ENCODE measurements around the gene DYNC2I2. TPM values are rescaled to one million over a fixed set of nuclear protein-coding genes. Genes with fewer than 3 reads are reported as not detected.

DYNC2I2 gene
- total RNA-seq, 1 donor = 52.1 TPM

DNA sequence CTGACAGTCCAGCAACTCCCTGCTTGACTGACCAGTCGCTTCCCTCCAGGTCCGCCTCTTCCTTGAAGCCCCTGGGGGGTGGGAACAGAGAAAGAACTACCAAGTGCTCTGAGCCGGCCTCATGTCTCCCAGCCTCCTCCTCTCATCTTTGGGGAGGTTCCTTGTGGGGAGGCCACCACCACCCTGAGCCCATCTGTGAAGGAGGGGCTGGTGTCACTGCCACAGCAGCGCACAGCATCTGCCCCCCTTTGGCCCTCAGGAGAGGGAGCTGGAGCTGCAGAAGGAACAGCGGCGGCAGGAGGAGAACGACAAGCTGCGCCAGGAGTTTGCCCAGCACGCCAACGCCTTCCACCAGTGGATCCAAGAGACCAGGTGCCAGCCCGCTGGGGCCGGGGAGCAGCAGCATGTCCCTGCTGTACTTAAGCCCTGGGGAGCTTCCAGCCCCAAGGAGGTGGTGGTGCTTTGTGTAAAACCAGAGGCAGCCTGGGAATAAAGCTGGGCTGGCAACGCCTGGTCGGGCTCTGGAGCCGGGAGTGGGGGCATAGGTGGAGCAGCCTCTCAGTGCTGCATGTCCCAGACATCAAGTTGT, 29.4 kb downstream of the DYNC2I2 start:
- H3K4me2 ChIP-seq (ENCODE audit: insufficient read depth, low read length) = no peak overlapping the region
- H3K27me3 ChIP-seq (ENCODE audit: insufficient read depth, low read length) = no peaks in the 10 kb centered on the region
- TF ChIP-seq, protein P1, sequence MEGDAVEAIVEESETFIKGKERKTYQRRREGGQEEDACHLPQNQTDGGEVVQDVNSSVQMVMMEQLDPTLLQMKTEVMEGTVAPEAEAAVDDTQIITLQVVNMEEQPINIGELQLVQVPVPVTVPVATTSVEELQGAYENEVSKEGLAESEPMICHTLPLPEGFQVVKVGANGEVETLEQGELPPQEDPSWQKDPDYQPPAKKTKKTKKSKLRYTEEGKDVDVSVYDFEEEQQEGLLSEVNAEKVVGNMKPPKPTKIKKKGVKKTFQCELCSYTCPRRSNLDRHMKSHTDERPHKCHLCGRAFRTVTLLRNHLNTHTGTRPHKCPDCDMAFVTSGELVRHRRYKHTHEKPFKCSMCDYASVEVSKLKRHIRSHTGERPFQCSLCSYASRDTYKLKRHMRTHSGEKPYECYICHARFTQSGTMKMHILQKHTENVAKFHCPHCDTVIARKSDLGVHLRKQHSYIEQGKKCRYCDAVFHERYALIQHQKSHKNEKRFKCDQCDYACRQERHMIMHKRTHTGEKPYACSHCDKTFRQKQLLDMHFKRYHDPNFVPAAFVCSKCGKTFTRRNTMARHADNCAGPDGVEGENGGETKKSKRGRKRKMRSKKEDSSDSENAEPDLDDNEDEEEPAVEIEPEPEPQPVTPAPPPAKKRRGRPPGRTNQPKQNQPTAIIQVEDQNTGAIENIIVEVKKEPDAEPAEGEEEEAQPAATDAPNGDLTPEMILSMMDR (IDR thresholded peaks at IDR 0.05; ENCODE audit: extremely low read depth, low read depth, low read length) = no peak
- no peaks in the 10 kb centered on the region for H3K9me3 ChIP-seq (ENCODE audit: low read depth, low read length)
- peaks cover 83% of the 10 kb centered on the region for H3K36me3 ChIP-seq (ENCODE audit: insufficient read depth, low read length)
- H3K4me3 ChIP-seq (ENCODE audit: insufficient read depth, low read length) = no peak overlapping the region
- no peak overlapping the region for H3K27ac ChIP-seq (ENCODE audit: low read depth, low read length)
- peaks cover 2% of the 10 kb centered on the region for H3K79me2 ChIP-seq (ENCODE audit: insufficient read depth, low read length)
- no peak for DNase-seq (ENCODE audit: insufficient read length, low spot score, missing footprints)
- H3K4me1 ChIP-seq (ENCODE audit: insufficient read depth, low read length) = no peaks in the 10 kb centered on the region
- H4K20me1 ChIP-seq (ENCODE audit: insufficient read depth, low read length) = peaks cover 28% of the 10 kb centered on the region
- H2AFZ ChIP-seq (ENCODE audit: low read length) = no peak overlapping the region

DNA sequence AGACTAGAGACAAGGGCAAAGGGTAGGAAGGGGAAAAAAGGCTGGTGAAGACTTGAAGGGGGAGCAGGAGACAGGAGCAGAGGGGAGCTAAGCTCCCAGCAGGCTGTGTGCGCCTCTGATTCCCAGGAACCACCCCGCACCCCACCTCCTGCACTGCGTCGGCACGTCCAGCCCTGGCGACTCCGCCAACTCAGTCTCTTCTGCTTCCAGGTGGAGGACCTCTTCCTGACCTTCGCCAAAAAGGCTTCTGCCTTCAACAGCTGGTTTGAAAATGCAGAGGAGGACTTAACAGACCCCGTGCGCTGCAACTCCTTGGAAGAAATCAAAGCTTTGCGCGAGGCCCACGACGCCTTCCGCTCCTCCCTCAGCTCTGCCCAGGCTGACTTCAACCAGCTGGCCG, 30.5 kb downstream of the DYNC2I2 start:
- no peaks in the 10 kb centered on the region for H3K4me1 ChIP-seq (ENCODE audit: insufficient read depth, low read length)
- no peak overlapping the region for H3K27ac ChIP-seq (ENCODE audit: low read depth, low read length)
- H3K4me3 ChIP-seq (ENCODE audit: insufficient read depth, low read length) = no peak overlapping the region

DNA sequence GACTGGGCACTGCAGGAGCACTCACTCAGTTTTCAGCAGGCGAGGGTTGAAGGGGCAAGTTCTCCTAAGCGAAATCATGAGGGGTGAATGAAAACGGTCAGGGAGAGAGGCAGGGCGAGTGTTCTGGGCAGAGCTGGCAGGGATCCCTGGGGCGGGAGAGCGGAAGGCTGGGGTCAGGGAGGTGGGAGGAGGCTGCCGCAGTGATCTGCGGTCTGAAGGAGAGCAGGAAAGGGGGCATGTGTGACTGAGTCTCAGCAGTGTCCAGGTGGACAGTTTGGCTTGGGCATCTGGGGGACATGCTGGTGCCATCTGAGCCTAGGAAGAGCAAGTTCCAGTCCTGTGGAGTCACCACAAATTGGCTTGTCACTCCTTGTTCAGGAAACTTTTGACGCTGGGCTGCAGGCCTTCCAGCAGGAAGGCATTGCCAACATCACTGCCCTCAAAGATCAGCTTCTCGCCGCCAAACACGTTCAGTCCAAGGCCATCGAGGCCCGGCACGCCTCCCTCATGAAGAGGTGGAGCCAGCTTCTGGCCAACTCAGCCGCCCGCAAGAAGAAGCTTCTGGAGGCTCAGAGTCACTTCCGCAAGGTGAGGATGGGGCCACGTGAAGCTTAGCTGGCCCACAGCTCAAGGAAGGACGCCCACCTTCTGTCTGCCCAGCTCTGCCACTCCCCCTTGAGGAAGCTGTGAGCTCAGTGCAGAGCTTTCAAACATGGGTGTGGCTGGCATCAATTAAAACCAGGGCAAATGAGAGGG, 31.1 kb downstream of the DYNC2I2 start:
- DNase-seq (ENCODE audit: insufficient read length, low spot score, missing footprints) = no peak
- Histone ChIP-seq H3K27me3 (ENCODE audit: insufficient read depth, low read length) (no peaks in the 10 kb centered on the region), H3K27ac (ENCODE audit: low read depth, low read length) (no peak overlapping the region), H4K20me1 (ENCODE audit: insufficient read depth, low read length) (peaks cover 31% of the 10 kb centered on the region), H3K79me2 (ENCODE audit: insufficient read depth, low read length) (peaks cover 2% of the 10 kb centered on the region), H3K9me3 (ENCODE audit: low read depth, low read length) (no peaks in the 10 kb centered on the region), H2AFZ (ENCODE audit: low read length) (no peak overlapping the region), H3K4me1 (ENCODE audit: insufficient read depth, low read length) (no peaks in the 10 kb centered on the region), H3K4me2 (ENCODE audit: insufficient read depth, low read length) (no peak overlapping the region), H3K4me3 (ENCODE audit: insufficient read depth, low read length) (no peak overlapping the region), H3K36me3 (ENCODE audit: insufficient read depth, low read length) (peaks cover 88% of the 10 kb centered on the region)
- TF ChIP-seq, protein P1 (IDR thresholded peaks at IDR 0.05; ENCODE audit: extremely low read depth, low read depth, low read length) = no peak

More for the DNA sequence above, 30.5 kb downstream of the DYNC2I2 start:
- Histone ChIP-seq H3K9me3 (ENCODE audit: low read depth, low read length) (no peaks in the 10 kb centered on the region), H3K36me3 (ENCODE audit: insufficient read depth, low read length) (peaks cover 82% of the 10 kb centered on the region), H2AFZ (ENCODE audit: low read length) (no peak overlapping the region), H3K4me2 (ENCODE audit: insufficient read depth, low read length) (no peak overlapping the region), H3K79me2 (ENCODE audit: insufficient read depth, low read length) (peaks cover 2% of the 10 kb centered on the region), H3K27me3 (ENCODE audit: insufficient read depth, low read length) (no peaks in the 10 kb centered on the region), H4K20me1 (ENCODE audit: insufficient read depth, low read length) (peaks cover 31% of the 10 kb centered on the region)
- TF ChIP-seq, protein P1 (IDR thresholded peaks at IDR 0.05; ENCODE audit: extremely low read depth, low read depth, low read length) = no peak
- DNase-seq (ENCODE audit: insufficient read length, low spot score, missing footprints) = no peak

DNA sequence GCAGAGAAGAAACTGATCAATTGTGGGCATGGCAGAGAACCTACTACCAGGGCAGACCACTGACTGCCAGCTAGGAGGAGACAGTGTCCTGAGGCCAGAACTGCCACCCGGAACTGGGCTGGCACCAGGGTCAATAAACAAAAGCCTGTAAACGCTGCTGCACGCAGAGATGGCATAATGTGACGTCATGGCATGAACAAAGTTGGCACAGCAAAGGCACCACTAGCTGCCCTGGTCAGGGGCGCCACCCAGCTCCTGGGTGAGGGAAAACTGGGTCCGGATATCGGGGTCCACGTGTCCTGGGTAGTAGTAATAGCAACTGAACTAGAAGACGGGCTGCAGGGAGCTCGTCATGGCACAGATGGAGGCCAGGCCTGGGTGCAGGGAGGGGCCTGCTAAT, 32.1 kb downstream of the DYNC2I2 start:
- Histone ChIP-seq H3K36me3 (ENCODE audit: insufficient read depth, low read length) (peaks cover 89% of the 10 kb centered on the region), H4K20me1 (ENCODE audit: insufficient read depth, low read length) (peaks cover 33% of the 10 kb centered on the region)

More for the DNA sequence above, 32.1 kb downstream of the DYNC2I2 start:
- H2AFZ ChIP-seq (ENCODE audit: low read length) = no peak overlapping the region
- H3K4me1 ChIP-seq (ENCODE audit: insufficient read depth, low read length) = no peaks in the 10 kb centered on the region
- H3K4me3 ChIP-seq (ENCODE audit: insufficient read depth, low read length) = no peak overlapping the region
- no peaks in the 10 kb centered on the region for H3K9me3 ChIP-seq (ENCODE audit: low read depth, low read length)
- TF ChIP-seq, protein P1 (IDR thresholded peaks at IDR 0.05; ENCODE audit: extremely low read depth, low read depth, low read length) = no peak
- no peaks in the 10 kb centered on the region for H3K27me3 ChIP-seq (ENCODE audit: insufficient read depth, low read length)
- no peak overlapping the region for H3K4me2 ChIP-seq (ENCODE audit: insufficient read depth, low read length)
- H3K27ac ChIP-seq (ENCODE audit: low read depth, low read length) = no peak overlapping the region
- H3K79me2 ChIP-seq (ENCODE audit: insufficient read depth, low read length) = peaks cover 2% of the 10 kb centered on the region
- no peak for DNase-seq (ENCODE audit: insufficient read length, low spot score, missing footprints)

Measured in osteoblast (primary cell).